ACC112 (cell line): ENCODE results near the gene CRNN.

Experiments
- H2AFZ ChIP-seq: fragments of 200-600 bp; sonication (generic); one replicate; pipeline ENCODE4 v1.6.0; 2017; ENCODE audit warnings: antibody characterized with exemption, low read length; ENCODE audit not compliant: unreplicated experiment
- H3K27ac ChIP-seq: fragments of 200-600 bp; sonication (generic); 2 replicates; pipeline ENCODE4 v1.5.1; 2014; ENCODE audit warnings: low read depth, mild to moderate bottlenecking, antibody characterized with exemption, low read length, moderate library complexity
- H3K27me3 ChIP-seq: fragments of 200-600 bp; sonication (generic); 2 replicates; pipeline ENCODE4 v1.6.1; 2014; ENCODE audit warnings: mild to moderate bottlenecking, antibody characterized with exemption, low read length, moderate library complexity, mixed read lengths; ENCODE audit not compliant: insufficient read depth
- H3K36me3 ChIP-seq: fragments of 200-600 bp; sonication (generic); 2 replicates; pipeline ENCODE4 v1.6.1; 2016; ENCODE audit warnings: mild to moderate bottlenecking, antibody characterized with exemption, low read length, moderate library complexity, mixed read lengths; ENCODE audit not compliant: insufficient read depth
- H3K4me1 ChIP-seq: fragments of 200-600 bp; sonication (generic); one replicate; pipeline ENCODE4 v1.6.1; 2016; ENCODE audit warnings: low read length, mixed read lengths; ENCODE audit not compliant: insufficient read depth, unreplicated experiment, control insufficient read depth
- H3K4me3 ChIP-seq: fragments of 200-600 bp; sonication (generic); 2 replicates; pipeline ENCODE4 v1.5.1; 2014; ENCODE audit warnings: mild to moderate bottlenecking, low read depth, low read length
- H3K79me2 ChIP-seq: fragments of 200-600 bp; sonication (generic); one replicate; pipeline ENCODE4 v1.6.0; 2016; ENCODE audit warnings: low read length; ENCODE audit not compliant: control insufficient read depth, unreplicated experiment, insufficient read depth

The CRNN gene

DNA sequence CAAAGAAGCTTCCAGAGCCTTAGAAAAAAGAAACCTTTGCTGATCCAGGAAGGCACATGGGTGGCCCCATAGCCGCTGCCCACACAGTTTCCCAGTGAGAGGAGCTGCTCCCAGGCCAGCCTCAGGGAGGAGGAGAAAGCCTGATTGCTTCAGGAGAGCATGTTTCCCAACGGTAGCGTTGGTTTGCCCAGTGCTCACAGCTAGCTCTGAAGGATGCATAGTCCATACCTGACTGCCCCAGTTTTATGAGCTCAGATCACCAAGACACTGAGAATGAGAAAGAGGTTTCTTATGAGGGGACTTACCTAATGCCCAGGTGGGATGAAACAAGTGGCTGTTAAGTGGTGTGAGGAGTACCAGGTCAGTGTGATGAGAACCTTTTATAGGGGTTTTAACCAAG lies at the start of gene CRNN:
Gene CRNN, minus strand, starts transcription at position 355 of the 400 bp plus-strand sequence. CDS start 2,030 bp downstream, outside the sequence.
- H3K4me1 ChIP-seq = no peaks in the 10 kb centered on the region
- no peak within 1 kb of the TSS for H2AFZ ChIP-seq
- H3K36me3 ChIP-seq = no peaks in the 10 kb centered on the region
- H3K27ac ChIP-seq = no peak within 1 kb of the TSS
- H3K79me2 ChIP-seq = no peaks in the 10 kb centered on the region
- H3K4me3 ChIP-seq = no peak within 1 kb of the TSS
- peaks cover 37% of the 10 kb centered on the region for H3K27me3 ChIP-seq

DNA sequence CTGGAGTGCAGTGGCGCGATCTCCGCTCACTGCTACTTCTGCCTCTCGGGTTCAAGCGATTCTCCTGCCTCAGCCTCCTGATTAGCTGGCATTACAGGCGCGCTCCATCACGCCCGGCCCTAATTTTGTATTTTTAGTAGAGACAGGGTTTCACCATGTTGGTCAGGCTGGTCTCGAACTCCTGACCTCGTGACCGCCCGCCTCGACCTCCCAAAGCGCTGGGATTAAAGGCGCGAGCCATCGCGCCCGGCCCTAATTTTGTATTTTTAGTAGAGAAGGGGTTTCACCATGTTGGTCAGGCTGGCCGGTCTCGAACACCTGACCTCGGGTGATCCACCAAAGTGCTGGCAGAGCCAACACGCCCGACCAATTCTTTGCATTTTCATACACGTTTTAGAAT lies 48.6 kb upstream of the CRNN start:
- Histone ChIP-seq H3K4me1 (peaks cover 5% of the 10 kb centered on the region), H3K79me2 (no peaks in the 10 kb centered on the region), H2AFZ (no peak overlapping the region), H3K36me3 (no peaks in the 10 kb centered on the region), H3K27ac (no peak overlapping the region), H3K27me3 (peaks cover 12% of the 10 kb centered on the region; the same call in 1 of the 2 replicates), H3K4me3 (no peak overlapping the region)

DNA sequence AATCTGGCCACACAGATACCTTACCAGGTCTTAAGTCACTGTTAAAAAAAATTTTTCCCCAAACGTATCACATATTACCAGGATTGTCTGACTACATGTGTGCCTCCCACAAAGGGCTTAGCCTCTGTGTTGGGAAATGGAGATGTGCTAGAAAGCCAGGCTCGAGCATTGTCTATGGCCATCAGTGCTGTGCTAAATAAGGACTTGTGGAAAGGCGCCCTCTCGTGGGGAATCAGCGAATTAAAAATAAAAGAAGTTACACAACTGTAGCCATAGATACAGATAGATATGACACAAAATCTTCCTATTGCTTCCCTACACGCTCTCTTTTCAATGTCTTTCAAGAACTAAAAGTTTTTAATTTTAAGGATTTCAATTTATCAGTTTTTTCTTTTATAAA lies 47.5 kb upstream of the CRNN start:
- H3K36me3 ChIP-seq = no peaks in the 10 kb centered on the region
- peaks cover 5% of the 10 kb centered on the region for H3K4me1 ChIP-seq
- H2AFZ ChIP-seq = no peak overlapping the region
- H3K79me2 ChIP-seq = no peaks in the 10 kb centered on the region
- H3K27me3 ChIP-seq = peaks cover 19% of the 10 kb centered on the region
- no peak overlapping the region for H3K4me3 ChIP-seq
- H3K27ac ChIP-seq = no peak overlapping the region

GRCh38 chr1:152460529-152460899 lies 46.5 kb upstream of the CRNN start:
- Histone ChIP-seq H3K4me1 (peaks cover 5% of the 10 kb centered on the region), H3K79me2 (no peaks in the 10 kb centered on the region), H2AFZ (no peak overlapping the region), H3K36me3 (no peaks in the 10 kb centered on the region), H3K27ac (no peak overlapping the region), H3K27me3 (peaks cover 20% of the 10 kb centered on the region), H3K4me3 (no peak overlapping the region)

GRCh38 chr1:152459596-152460528 lies 45.8 kb upstream of the CRNN start:
- peak overlapping the region; percentile 50 for H3K4me3 ChIP-seq
- H3K79me2 ChIP-seq = no peaks in the 10 kb centered on the region
- peaks cover 20% of the 10 kb centered on the region for H3K27me3 ChIP-seq
- peak overlapping the region; percentile 71 for H2AFZ ChIP-seq
- H3K27ac ChIP-seq = no peak overlapping the region
- peaks cover 5% of the 10 kb centered on the region for H3K4me1 ChIP-seq
- H3K36me3 ChIP-seq = no peaks in the 10 kb centered on the region

- peaks cover 23% of the 10 kb centered on the region for H3K27me3 ChIP-seq
- no peaks in the 10 kb centered on the region for H3K79me2 ChIP-seq
- H2AFZ ChIP-seq = peak overlapping the region; percentile 93
- peaks cover 5% of the 10 kb centered on the region for H3K4me1 ChIP-seq
- H3K36me3 ChIP-seq = no peaks in the 10 kb centered on the region
- H3K4me3 ChIP-seq = no peak overlapping the region
- no peak overlapping the region for H3K27ac ChIP-seq
These were observed 44.5 kb upstream of the CRNN start for GRCh38 chr1:152458384-152459185.

DNA sequence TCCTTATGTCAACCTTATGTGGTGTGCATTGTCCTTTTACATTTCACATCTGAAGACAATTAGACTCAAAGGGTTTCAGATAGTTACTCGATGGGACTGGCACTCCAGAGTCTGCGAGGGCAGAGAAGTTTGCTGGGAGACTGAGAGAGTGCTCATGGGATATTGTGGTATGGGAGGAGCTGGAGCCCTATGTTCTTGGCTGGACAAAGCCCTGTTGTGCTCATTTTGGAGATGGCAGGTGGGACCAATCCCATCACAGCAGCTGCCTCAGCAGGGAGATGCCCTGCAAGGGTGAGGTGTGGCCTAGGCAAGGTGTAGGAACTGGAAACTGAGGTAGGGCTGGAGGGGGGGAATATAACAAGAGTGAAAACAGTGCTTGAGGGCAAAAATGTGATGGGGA lies 43.5 kb upstream of the CRNN start:
- no peak overlapping the region for H3K27ac ChIP-seq
- H3K4me3 ChIP-seq = no peak overlapping the region
- no peaks in the 10 kb centered on the region for H3K79me2 ChIP-seq
- H2AFZ ChIP-seq = no peak overlapping the region
- no peaks in the 10 kb centered on the region for H3K36me3 ChIP-seq
- H3K27me3 ChIP-seq = peaks cover 24% of the 10 kb centered on the region
- H3K4me1 ChIP-seq = peaks cover 5% of the 10 kb centered on the region

GRCh38 chr1:152457071-152457470 lies 43.0 kb upstream of the CRNN start:
- no peak overlapping the region for H3K27ac ChIP-seq
- H3K79me2 ChIP-seq = no peaks in the 10 kb centered on the region
- H3K4me3 ChIP-seq = no peak overlapping the region
- H3K4me1 ChIP-seq = peaks cover 5% of the 10 kb centered on the region
- no peak overlapping the region for H2AFZ ChIP-seq
- H3K36me3 ChIP-seq = no peaks in the 10 kb centered on the region
- H3K27me3 ChIP-seq = peaks cover 29% of the 10 kb centered on the region

GRCh38 chr1:152451254-152451653 lies 37.2 kb upstream of the CRNN start:
- Histone ChIP-seq H3K79me2 (no peaks in the 10 kb centered on the region), H2AFZ (no peak overlapping the region), H3K36me3 (no peaks in the 10 kb centered on the region), H3K4me1 (no peaks in the 10 kb centered on the region), H3K27me3 (peaks cover 55% of the 10 kb centered on the region), H3K27ac (no peak overlapping the region), H3K4me3 (no peak overlapping the region)

DNA sequence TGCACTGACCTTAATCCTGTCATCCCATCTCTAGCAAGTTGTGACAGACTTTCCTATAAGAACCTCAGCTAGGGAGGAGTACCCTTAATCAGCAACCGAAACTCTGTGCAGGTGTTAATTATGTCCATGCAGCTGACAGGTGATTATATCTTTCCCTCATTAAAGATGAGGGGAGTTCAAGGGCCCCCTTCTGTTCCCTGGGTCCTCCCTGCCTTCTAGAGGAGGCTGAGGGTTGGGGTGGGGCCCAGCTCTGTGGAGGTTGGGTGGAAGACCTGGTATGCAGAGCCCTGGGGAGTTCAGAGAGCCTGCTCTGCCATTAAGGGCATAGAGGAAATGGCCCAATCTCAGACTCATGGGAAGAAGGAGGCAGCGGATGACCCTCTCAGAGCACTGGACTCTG lies 35.6 kb upstream of the CRNN start:
- H3K4me1 ChIP-seq = no peaks in the 10 kb centered on the region
- no peaks in the 10 kb centered on the region for H3K79me2 ChIP-seq
- no peak overlapping the region for H2AFZ ChIP-seq
- H3K36me3 ChIP-seq = no peaks in the 10 kb centered on the region
- no peak overlapping the region for H3K4me3 ChIP-seq
- H3K27me3 ChIP-seq = peaks cover 58% of the 10 kb centered on the region
- H3K27ac ChIP-seq = no peak overlapping the region
